Bronchial epithelial cell (primary cell): ENCODE data around the gene CMTM6. TPM values are rescaled to one million over a fixed set of nuclear protein-coding genes. Genes with fewer than 3 reads are reported as not detected.
"Not testable (repeated sequence)": the region's sequence is repeated elsewhere in the genome, so short reads cannot be mapped to it uniquely, and the experiment has no call there.

ENCODE experiments used
- DNase-seq: peaks from one replicate; pipeline ENCODE4 v3.0.0-alpha.2; 2010; ENCODE audit warnings: low read depth
- FAIRE-seq: peaks from 2 replicates; lab custom pipeline; 2011; peaks lifted over from hg19 to GRCh38; lab: Jason Lieb, UNC
- H3K27me3 ChIP-seq: 2 replicates; pipeline ENCODE4 v1.5.1; 2011; ENCODE audit warnings: low read length; ENCODE audit not compliant: control insufficient read depth, insufficient read depth
- H3K36me3 ChIP-seq: 2 replicates; pipeline ENCODE4 v1.5.1; 2011; ENCODE audit warnings: low read length; ENCODE audit not compliant: control insufficient read depth, insufficient read depth
- H3K4me3 ChIP-seq: 2 replicates; pipeline ENCODE4 v1.5.1; 2011; ENCODE audit warnings: mild to moderate bottlenecking, low read depth, low read length, control low read depth
- total RNA-seq: library from RNA; depleted of rRNA; stranded (reverse); fragments of >200 nt; gene quantifications from 2 replicates; pipeline ENCODE4 v1.2.1, GENCODE V29; 2014
- TF ChIP-seq, protein P1 (sequence below): IDR thresholded peaks from 2 replicates; pipeline ENCODE4 v1.5.1; 2011; ENCODE audit warnings: mild to moderate bottlenecking, moderate library complexity, low read length, control low read depth, inconsistent platforms; ENCODE audit not compliant: insufficient read depth, severe bottlenecking

The CMTM6 gene
- total RNA-seq, 1 donor from 2014 or later, result 95.8 TPM

DNA sequence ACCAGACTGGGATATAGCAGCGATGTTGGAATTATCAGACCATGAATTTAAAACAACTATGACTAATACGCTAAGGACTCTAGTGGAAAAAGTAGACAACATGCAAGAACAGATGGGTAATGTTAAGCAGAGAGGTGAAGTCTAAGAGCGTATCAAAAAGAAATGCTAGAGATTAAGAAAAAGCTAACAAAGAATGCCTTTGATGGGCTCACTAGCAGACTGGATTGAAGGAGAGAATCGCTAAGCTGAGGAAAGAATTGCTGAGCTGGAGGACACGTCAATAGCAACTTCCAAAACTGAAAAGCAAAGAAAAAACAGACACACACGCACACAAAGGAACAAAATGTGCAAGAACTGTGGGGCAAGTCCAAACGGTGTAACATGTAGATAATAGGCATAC, 20.0 kb upstream of the CMTM6 start:
- TF ChIP-seq, protein P1, sequence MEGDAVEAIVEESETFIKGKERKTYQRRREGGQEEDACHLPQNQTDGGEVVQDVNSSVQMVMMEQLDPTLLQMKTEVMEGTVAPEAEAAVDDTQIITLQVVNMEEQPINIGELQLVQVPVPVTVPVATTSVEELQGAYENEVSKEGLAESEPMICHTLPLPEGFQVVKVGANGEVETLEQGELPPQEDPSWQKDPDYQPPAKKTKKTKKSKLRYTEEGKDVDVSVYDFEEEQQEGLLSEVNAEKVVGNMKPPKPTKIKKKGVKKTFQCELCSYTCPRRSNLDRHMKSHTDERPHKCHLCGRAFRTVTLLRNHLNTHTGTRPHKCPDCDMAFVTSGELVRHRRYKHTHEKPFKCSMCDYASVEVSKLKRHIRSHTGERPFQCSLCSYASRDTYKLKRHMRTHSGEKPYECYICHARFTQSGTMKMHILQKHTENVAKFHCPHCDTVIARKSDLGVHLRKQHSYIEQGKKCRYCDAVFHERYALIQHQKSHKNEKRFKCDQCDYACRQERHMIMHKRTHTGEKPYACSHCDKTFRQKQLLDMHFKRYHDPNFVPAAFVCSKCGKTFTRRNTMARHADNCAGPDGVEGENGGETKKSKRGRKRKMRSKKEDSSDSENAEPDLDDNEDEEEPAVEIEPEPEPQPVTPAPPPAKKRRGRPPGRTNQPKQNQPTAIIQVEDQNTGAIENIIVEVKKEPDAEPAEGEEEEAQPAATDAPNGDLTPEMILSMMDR, result no peak
- Histone ChIP-seq H3K36me3 (peaks cover 2% of the 10 kb centered on the region), H3K27me3 (no peaks in the 10 kb centered on the region), H3K4me3 (no peak overlapping the region)
- FAIRE-seq (peak; percentile 80), DNase-seq (peak; percentile 53)

DNA sequence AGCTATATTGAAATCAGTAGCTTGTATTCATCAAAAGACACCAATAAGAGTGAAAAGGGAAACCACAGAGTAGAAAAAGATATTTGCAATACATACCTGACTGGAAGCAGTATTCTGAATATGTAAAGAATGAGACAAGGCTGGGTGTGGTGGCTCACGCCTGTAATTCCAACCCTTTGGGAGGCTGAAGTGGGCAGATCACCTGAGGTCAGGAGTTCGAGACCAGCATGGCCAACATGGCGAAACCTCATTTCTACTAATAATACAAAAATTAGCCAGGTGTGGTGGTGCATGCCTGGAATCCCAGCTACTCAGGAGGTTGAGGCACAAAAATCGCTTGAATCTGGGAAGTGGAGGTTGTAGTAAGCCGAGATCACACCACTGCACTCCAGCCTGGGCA, 16.3 kb upstream of the CMTM6 start:
- H3K36me3 ChIP-seq, H3K27me3 ChIP-seq, H3K4me3 ChIP-seq, FAIRE-seq, DNase-seq: not testable (repeated sequence)

DNA sequence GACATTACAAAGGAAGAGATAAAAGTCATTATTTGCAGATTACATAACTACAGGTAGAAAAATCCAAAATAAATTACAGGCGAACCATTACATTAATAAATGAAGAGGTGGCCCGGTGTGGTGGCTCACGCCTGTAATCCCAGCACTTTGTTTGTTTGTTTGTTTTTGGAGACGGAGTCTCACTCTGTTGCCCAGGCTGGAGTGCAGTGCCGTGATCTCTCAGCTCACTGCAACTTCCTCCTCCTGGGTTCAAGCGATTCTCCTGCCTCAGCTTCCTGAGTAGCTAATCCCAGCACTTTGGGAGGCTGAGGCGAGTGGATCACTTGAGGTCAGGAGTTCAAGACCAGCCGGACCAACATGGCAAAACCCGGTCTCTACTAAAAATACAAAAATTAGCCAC, 14.1 kb upstream of the CMTM6 start:
- not testable (repeated sequence) for H3K36me3 ChIP-seq, FAIRE-seq, DNase-seq, H3K4me3 ChIP-seq, H3K27me3 ChIP-seq

DNA sequence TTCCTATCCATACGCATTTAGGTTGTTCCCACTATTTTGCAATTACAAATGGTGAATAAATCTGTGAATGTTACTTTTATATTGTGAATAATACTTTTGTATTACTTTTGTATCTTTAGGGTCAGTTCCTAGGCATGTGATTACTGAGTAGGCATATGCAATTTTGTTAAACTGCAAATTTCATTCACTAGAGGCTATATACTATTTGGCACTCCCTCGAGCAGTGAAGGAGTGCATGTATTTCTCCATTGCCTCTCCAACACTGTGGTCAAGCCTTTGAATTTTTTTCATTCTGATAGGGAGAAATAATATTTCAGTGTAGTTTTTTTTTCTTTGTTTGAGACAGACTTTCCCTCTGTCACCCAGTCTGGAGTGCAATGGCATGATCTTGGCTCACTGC, 8.4 kb upstream of the CMTM6 start:
- DNase-seq, result no peak
- Histone ChIP-seq H3K4me3 (no peak overlapping the region), H3K27me3 (no peaks in the 10 kb centered on the region), H3K36me3 (no peaks in the 10 kb centered on the region)
- no peak for FAIRE-seq
- TF ChIP-seq, protein P1, result no peak

DNA sequence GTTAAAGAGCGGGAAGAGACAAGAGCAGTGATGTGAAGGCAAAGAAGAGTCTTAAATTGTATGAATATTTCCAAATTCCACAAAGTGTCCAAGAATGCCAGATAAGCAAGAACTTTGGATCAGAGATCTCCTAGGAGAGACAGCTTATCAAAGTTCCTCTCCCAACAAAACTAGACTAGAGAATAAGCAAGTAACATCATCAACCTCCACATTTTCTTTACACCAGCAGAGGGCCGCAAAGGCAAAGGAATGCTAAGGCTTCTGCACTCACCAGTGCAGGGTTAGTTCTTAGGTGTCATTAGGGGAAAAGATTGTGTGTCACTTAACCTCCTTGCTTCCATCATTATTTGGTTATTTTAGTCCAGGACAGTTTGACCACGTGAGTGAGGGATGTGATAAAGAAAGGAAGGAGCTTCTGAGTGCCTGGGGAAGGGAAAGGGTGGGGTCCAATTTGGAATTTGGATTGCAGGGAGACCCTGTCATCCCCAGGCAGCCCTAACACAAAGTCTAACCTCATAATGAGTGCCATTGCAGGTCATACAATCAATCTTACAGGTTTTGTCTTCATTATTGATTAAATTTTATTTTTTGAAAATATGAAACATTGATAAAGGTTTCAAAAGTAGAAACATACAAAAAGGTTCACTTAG, 7.5 kb upstream of the CMTM6 start:
- TF ChIP-seq, protein P1, result peak; percentile 68
- DNase-seq (peak; percentile 58), FAIRE-seq (peak; percentile 97)

DNA sequence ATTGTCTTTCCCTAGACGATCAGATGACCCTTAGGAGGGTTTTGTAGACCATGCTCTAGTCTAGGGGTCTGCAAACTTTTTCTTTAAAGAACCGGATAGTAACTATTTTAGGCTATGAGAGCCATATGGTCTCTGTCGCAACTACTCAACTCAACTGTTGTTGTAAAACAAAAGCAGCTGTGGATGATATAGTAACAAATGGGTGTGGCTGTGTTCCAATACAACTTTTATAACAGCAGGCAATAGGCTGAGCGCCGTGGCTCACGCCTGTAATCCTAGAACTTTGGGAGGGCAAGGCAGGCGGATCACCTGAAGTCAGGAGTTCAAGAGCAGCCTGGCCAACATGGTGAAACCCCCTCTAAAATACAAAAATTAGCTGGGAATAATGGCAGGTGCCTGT, 6.1 kb upstream of the CMTM6 start:
- H3K27me3 ChIP-seq, result no peaks in the 10 kb centered on the region
- DNase-seq, result no peak
- H3K4me3 ChIP-seq, result no peak overlapping the region
- FAIRE-seq, result no peak
- TF ChIP-seq, protein P1, result no peak
- H3K36me3 ChIP-seq, result no peaks in the 10 kb centered on the region

More for the DNA sequence above, 7.5 kb upstream of the CMTM6 start:
- Histone ChIP-seq H3K4me3 (no peak overlapping the region), H3K36me3 (no peaks in the 10 kb centered on the region), H3K27me3 (no peaks in the 10 kb centered on the region)

DNA sequence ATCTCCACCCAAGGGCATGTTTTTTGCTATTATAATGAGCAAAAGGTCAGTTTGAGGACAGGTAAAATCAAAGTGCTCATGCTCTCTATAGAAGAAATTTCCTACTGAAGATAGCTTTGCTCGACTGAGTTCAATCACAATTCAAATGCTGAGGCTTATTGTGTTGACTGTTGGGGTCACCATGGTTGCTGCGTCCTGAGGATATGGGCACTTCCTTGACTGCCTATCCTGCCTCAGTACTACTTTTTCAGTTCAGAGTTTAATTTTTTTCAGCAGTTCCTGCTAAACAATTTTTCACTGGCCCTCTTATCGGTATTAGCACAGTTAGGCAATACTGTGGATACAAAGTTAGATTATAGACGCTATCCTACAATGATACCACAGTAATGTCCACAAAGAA, 3.8 kb upstream of the CMTM6 start:
- H3K4me3 ChIP-seq, result no peak overlapping the region
- no peaks in the 10 kb centered on the region for H3K36me3 ChIP-seq
- no peak for DNase-seq
- no peaks in the 10 kb centered on the region for H3K27me3 ChIP-seq
- no peak for FAIRE-seq
- TF ChIP-seq, protein P1, result no peak
